Measurements from ENCODE around the gene MAP3K10. TPM values are rescaled to one million over a fixed set of nuclear protein-coding genes. Genes with fewer than 3 reads are reported as not detected.
"Not testable (repeated sequence)": the region's sequence is repeated elsewhere in the genome, so short reads cannot be mapped to it uniquely, and the experiment has no call there.

MAP3K10 gene
- total RNA-seq, 1 donor = 6.3 TPM

- peaks cover 45% of the 10 kb centered on the region for H3K27me3 ChIP-seq (ENCODE audit: insufficient read depth, low read length)
- H3K4me1 ChIP-seq (ENCODE audit: insufficient read depth, low read length); H3K9me3 ChIP-seq (ENCODE audit: low read depth, low read length); H3K4me3 ChIP-seq (ENCODE audit: low read length): not testable (repeated sequence)
Measured at GRCh38 chr19:40219029-40219428, 27.8 kb downstream of the MAP3K10 start.

DNA sequence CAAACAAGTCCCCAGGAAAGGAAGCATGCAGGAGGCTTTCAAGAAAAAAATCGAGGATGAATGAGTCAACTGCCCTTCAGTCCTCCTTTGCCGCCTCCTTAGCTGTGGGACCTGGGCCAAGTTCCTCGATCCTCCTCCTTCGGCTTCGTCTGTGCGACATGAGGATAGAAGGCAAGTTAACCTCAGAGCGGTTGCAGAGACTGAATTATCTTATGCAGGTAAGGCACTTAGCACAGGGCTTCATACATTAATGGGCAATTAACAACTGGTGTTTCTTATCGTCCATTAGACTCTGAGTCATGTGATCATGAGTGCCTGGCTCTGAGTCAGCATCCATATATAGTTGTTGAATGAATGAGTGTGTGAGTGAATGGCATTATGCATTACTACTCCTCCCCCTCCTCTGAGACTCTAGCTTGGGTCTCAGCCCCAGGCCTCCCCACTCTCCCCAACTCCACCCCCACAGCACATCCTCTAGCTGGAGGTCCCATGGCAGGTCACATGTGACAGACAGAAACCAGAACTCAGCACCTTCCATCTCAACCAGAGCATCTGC, 28.6 kb downstream of the MAP3K10 start:
- H3K4me1 ChIP-seq (ENCODE audit: insufficient read depth, low read length) = peaks cover 7% of the 10 kb centered on the region
- H3K4me3 ChIP-seq (ENCODE audit: low read length) = no peak overlapping the region
- H3K27me3 ChIP-seq (ENCODE audit: insufficient read depth, low read length) = peaks cover 52% of the 10 kb centered on the region
- H3K9me3 ChIP-seq (ENCODE audit: low read depth, low read length) = no peaks in the 10 kb centered on the region

GRCh38 chr19:40220674-40221073, 29.4 kb downstream of the MAP3K10 start:
- H3K27me3 ChIP-seq (ENCODE audit: insufficient read depth, low read length) = peaks cover 61% of the 10 kb centered on the region
- no peaks in the 10 kb centered on the region for H3K9me3 ChIP-seq (ENCODE audit: low read depth, low read length)

DNA sequence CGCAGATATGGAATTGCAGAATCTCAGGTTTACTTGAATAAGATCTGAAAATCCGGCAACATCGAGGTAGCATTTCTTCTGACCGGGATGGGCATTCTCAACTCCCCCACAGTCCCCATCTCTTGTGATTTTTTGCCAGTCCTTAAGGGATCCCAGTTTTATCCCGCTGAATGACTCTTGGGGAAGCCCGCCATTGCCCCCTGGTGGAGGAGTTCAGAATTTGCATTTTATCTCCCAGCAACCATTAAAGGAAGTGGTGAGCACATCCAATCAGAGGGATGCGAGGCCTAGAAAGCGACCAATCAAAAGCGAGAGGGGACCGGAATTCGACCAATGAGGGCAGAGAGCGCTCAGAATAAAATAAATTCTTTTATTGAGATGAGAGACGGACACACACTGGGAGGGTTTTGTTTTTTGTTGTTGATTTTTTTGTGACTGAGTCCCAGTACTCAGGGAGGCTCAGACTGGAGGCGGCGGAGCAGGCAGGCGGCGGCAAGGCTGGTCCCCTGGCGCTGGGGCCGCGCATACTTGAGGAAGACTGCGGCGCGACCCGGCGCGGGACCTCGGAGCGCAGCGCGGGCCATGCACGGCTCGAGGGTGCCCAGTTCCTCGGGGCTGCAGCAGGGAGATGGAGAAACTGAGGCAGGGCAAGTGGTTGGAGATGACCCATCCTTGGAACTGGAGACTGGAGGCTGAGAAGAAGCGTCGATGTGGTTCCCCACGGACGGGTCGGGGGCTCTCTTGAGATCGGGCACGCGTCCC, 30.8 kb downstream of the MAP3K10 start:
- Histone ChIP-seq H3K4me1 (ENCODE audit: insufficient read depth, low read length) (peaks cover 17% of the 10 kb centered on the region), H3K9me3 (ENCODE audit: low read depth, low read length) (no peaks in the 10 kb centered on the region), H3K4me3 (ENCODE audit: low read length) (no peak overlapping the region), H3K27me3 (ENCODE audit: insufficient read depth, low read length) (peaks cover 62% of the 10 kb centered on the region)

More at GRCh38 chr19:40220674-40221073, 29.4 kb downstream of the MAP3K10 start:
- Histone ChIP-seq H3K4me3 (ENCODE audit: low read length) (no peak overlapping the region), H3K4me1 (ENCODE audit: insufficient read depth, low read length) (peaks cover 7% of the 10 kb centered on the region)

DNA sequence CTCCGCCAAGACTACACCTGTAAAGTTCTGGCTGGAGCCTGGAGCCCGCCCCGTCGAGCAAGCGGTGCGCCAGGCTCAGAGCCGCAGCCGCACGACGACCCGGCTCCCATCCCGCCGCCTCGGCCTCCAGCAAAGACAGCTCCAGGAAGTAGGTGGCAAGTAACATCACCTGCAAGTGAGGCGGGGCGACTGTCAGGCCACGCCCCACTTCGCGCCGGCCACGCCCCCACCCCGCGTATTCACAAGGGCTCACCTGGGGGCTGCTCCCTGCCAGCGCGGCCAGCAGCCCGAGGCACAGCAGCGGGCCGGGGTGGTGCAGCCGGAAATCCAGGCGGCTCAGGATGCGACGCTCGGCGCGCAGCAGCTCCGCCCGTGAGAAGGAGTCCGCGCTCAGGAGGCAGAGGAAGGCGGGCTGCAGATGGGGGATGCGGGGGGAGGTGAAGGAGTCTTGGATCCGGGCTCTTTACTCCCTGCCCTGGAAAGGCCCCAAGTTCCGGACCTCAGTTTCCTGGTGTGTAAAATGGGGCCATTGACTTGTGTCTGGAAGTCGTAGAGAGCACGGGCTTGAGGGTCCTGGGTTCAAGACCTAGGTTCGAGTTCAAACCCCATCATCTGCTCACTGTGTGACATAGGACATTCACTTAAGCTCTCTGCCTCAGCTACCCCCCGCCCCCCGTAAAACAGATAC, 32.1 kb downstream of the MAP3K10 start:
- Histone ChIP-seq H3K4me1 (ENCODE audit: insufficient read depth, low read length) (peaks cover 17% of the 10 kb centered on the region), H3K27me3 (ENCODE audit: insufficient read depth, low read length) (peaks cover 65% of the 10 kb centered on the region), H3K4me3 (ENCODE audit: low read length) (no peak overlapping the region), H3K9me3 (ENCODE audit: low read depth, low read length) (no peaks in the 10 kb centered on the region)

DNA sequence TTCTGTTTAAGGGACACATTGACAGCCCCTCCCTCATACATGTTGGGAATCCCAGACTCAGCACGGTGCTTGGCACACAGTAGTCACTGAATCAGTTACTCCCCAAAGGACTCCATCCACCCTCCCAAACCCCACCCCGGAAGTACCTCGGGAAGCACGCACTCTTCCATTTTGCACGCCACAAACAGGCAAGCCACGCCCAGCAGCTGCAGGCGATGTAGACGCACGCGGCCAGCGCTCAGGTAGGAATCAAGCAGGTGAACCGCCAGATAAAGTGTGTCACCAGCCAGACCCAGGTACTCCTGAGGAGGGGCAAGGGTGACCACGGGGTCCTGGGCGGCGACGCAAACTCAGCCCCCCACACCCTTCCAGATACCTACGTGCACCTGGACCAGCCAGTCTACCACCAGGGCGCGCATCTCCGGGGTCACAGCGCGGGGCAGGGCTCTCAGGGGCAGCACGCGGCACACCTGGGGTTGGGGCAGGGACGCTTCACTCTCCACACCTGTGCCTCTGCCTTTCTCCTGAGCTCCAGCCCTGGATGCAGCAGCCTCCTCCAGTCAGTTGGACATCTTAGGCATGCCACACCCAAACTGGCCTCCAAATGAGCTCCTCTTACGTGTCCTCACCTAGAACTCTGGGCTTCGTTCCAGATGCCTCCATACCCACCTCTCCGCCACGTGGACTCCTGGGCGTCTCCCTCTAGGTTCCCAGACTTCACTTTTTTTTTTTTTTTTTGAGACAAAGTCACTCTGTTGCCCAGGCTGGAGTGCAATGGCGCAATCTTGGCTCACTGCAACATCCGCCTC, 33.3 kb downstream of the MAP3K10 start:
- H3K9me3 ChIP-seq (ENCODE audit: low read depth, low read length) = no peaks in the 10 kb centered on the region
- peaks cover 17% of the 10 kb centered on the region for H3K4me1 ChIP-seq (ENCODE audit: insufficient read depth, low read length)
- H3K27me3 ChIP-seq (ENCODE audit: insufficient read depth, low read length) = peaks cover 56% of the 10 kb centered on the region
- H3K4me3 ChIP-seq (ENCODE audit: low read length) = no peak overlapping the region

- peaks cover 17% of the 10 kb centered on the region for H3K4me1 ChIP-seq (ENCODE audit: insufficient read depth, low read length)
- no peak overlapping the region for H3K4me3 ChIP-seq (ENCODE audit: low read length)
- peaks cover 51% of the 10 kb centered on the region for H3K27me3 ChIP-seq (ENCODE audit: insufficient read depth, low read length)
- H3K9me3 ChIP-seq (ENCODE audit: low read depth, low read length) = no peaks in the 10 kb centered on the region
Measured at GRCh38 chr19:40225440-40226305, 34.4 kb downstream of the MAP3K10 start.

DNA sequence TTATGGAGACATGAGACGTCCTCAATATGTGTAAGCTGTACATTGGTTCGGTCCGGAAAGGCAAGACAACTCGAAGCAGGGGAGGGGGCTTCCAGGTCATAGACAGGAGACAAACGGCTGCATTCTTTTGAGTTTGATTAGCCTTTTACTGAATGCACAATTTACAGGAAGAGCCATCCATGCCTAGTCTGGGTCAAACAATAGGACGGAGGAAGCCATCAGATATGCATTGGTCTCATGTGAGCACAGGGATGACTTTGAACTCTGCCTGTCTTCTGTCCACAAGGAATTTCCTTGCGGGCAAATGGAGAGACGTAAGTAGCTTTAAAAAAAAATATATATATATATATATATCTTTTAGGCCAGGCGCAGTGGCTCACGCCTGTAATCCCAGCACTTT, 37.1 kb downstream of the MAP3K10 start:
- H3K9me3 ChIP-seq (ENCODE audit: low read depth, low read length) = no peaks in the 10 kb centered on the region

DNA sequence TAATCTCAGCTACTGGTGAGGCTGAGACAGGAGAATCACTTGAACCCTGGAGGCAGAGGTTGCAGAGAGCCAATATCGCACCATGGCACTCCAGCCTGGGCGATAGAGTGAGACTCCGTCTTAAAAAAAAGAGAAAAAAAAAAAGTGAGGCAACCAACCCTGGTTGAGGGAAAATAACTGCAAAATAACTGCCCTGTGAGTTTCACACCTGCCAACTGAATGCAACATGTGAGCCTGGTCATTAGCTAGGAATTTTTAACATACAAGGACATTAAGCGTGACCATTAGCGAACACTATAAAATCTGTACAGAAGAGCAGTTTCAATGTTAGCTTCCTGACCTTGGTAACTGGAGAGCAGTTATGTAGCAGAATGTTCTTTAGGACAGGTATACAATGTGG, 37.6 kb downstream of the MAP3K10 start:
- H3K4me1 ChIP-seq (ENCODE audit: insufficient read depth, low read length) = peaks cover 10% of the 10 kb centered on the region
- no peak overlapping the region for H3K4me3 ChIP-seq (ENCODE audit: low read length)
- H3K27me3 ChIP-seq (ENCODE audit: insufficient read depth, low read length) = peaks cover 41% of the 10 kb centered on the region
- no peaks in the 10 kb centered on the region for H3K9me3 ChIP-seq (ENCODE audit: low read depth, low read length)

More for the DNA sequence above, 37.1 kb downstream of the MAP3K10 start:
- H3K4me1 ChIP-seq (ENCODE audit: insufficient read depth, low read length) = peaks cover 13% of the 10 kb centered on the region
- H3K27me3 ChIP-seq (ENCODE audit: insufficient read depth, low read length) = peaks cover 46% of the 10 kb centered on the region
- H3K4me3 ChIP-seq (ENCODE audit: low read length) = no peak overlapping the region

- Histone ChIP-seq H3K27me3 (ENCODE audit: insufficient read depth, low read length) (peaks cover 34% of the 10 kb centered on the region), H3K4me1 (ENCODE audit: insufficient read depth, low read length) (peaks cover 10% of the 10 kb centered on the region), H3K4me3 (ENCODE audit: low read length) (no peak overlapping the region), H3K9me3 (ENCODE audit: low read depth, low read length) (no peaks in the 10 kb centered on the region)
Measured at GRCh38 chr19:40229484-40229883, 38.3 kb downstream of the MAP3K10 start.

- Histone ChIP-seq H3K9me3 (ENCODE audit: low read depth, low read length) (no peaks in the 10 kb centered on the region), H3K4me3 (ENCODE audit: low read length) (no peak overlapping the region), H3K27me3 (ENCODE audit: insufficient read depth, low read length) (peaks cover 30% of the 10 kb centered on the region), H3K4me1 (ENCODE audit: insufficient read depth, low read length) (peaks cover 10% of the 10 kb centered on the region)
Measured at GRCh38 chr19:40229926-40230417, 38.7 kb downstream of the MAP3K10 start.

DNA sequence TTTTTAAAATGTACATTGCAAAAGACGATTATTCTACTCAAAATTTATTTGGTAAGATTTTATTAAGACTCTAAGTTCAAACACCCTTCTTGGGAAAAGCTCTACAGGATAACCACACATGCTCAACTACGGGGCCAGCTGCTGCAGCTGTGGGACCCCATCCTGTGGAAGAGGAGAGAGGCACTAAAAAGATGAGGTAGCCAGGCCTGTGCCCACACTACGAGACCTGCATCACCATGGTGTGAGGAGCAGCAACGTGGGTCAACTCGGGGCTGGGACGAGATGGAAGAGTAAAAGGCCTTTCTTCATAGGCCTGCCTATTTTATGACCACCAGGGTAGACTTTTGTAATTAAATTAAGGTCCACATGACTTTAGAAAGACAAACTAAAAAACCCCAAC, 39.8 kb downstream of the MAP3K10 start:
- Histone ChIP-seq H3K4me1 (ENCODE audit: insufficient read depth, low read length) (peaks cover 6% of the 10 kb centered on the region), H3K27me3 (ENCODE audit: insufficient read depth, low read length) (peaks cover 19% of the 10 kb centered on the region), H3K4me3 (ENCODE audit: low read length) (no peak overlapping the region), H3K9me3 (ENCODE audit: low read depth, low read length) (no peaks in the 10 kb centered on the region)

GRCh38 chr19:40231544-40232424, 40.6 kb downstream of the MAP3K10 start:
- Histone ChIP-seq H3K4me1 (ENCODE audit: insufficient read depth, low read length) (no peaks in the 10 kb centered on the region), H3K9me3 (ENCODE audit: low read depth, low read length) (no peaks in the 10 kb centered on the region), H3K27me3 (ENCODE audit: insufficient read depth, low read length) (peaks cover 11% of the 10 kb centered on the region), H3K4me3 (ENCODE audit: low read length) (no peak overlapping the region)
